HFF-Myc (cell line): ENCODE measurements around the gene DISC1.

Experiments used
- DNase-seq: peaks from one replicate; pipeline ENCODE4 v3.0.0-alpha.2; 2011; ENCODE audit warnings: low read depth; ENCODE audit errors: extremely low read depth
- H3K4me3 ChIP-seq: replicated peaks from 2 replicates; pipeline ENCODE4 v1.5.1; 2011; ENCODE audit warnings: low read depth, mild to moderate bottlenecking, control low read depth, low read length
- CTCF ChIP-seq: IDR thresholded peaks from 2 replicates; pipeline ENCODE4 v1.5.1; 2012; ENCODE audit warnings: mild to moderate bottlenecking, low read depth, low read length, control low read depth; ENCODE audit errors: missing control alignments

The DISC1 gene

GRCh38 chr1:231695439-231696255 is 69.1 kb downstream of the DISC1 start:
- DNase-seq = no peak
- H3K4me3 ChIP-seq = no peak overlapping the region

GRCh38 chr1:231699784-231700183 is 73.2 kb downstream of the DISC1 start:
- TF ChIP-seq CTCF = no peak
- DNase-seq = no peak

More at GRCh38 chr1:231695439-231696255, 69.1 kb downstream of the DISC1 start:
- TF ChIP-seq CTCF = no peak

GRCh38 chr1:231701306-231701705 is 74.7 kb downstream of the DISC1 start:
- no peak for TF ChIP-seq CTCF
- DNase-seq = no peak
- no peak overlapping the region for H3K4me3 ChIP-seq

More at GRCh38 chr1:231699784-231700183, 73.2 kb downstream of the DISC1 start:
- H3K4me3 ChIP-seq = no peak overlapping the region

- no peak for TF ChIP-seq CTCF
- H3K4me3 ChIP-seq = no peak overlapping the region
- DNase-seq = no peak
Observed at GRCh38 chr1:231702331-231702730, 75.7 kb downstream of the DISC1 start.

- H3K4me3 ChIP-seq = no peak overlapping the region
- DNase-seq = no peak
- no peak for TF ChIP-seq CTCF
Observed at GRCh38 chr1:231702804-231703203, 76.2 kb downstream of the DISC1 start.

- TF ChIP-seq CTCF = no peak
- no peak for DNase-seq
- H3K4me3 ChIP-seq = no peak overlapping the region
Observed at GRCh38 chr1:231705806-231706760, 79.5 kb downstream of the DISC1 start.
